ENCODE measurements around the gene SYNGR2. TPM values are rescaled to one million over a fixed set of nuclear protein-coding genes. Genes with fewer than 3 reads are reported as not detected.
A peak's percentile ranks its signal among the peaks of the same experiment; 100 is the strongest.

The SYNGR2 gene
- total and polyA plus RNA-seq, 7 donors = 14.7 to 280 (median 23.5) TPM

DNA sequence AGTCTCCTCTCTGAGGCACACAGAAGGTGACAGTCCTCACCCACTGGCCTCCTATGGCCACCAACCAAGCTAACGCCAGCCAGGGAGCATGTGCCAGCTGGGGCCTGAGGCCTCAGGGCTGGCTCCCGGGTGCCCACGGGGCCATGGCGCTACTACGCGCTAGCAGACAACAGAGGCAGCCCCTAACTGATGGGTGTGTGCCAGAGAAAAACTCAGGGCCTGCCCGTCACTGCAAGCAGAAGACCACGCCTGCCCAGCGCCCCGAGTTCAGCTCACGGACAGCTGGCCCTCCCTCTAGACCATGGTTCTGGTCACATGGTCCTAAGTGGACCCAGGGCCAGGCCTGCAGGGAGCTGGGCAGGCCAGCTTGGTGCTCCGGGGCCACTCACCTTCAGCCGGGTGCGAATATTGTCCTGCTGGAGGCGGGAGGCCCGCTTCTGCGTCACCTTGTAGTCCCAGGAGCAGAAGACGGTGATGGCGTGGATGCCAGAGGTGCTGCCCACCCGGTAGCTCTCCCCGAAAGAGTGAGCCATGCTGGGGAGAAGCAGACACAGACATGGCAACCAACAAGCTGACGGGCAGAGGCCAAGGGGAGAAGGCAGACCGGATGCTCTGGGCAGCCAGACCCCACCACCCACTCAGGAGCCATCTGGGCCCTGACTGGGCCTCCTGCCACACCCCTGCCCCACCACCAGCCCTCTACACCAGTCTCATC, 46.0 kb upstream of the SYNGR2 start:
- Histone ChIP-seq H3K9me3 (no peaks in the 10 kb centered on the region), H3K27me3 (peaks cover 0 to 14% (median 1%) of the 10 kb centered on the region in 3 donors), H3K4me3 (no peak overlapping the region), H3K36me3 (peaks cover 0 to 5% (median 0%) of the 10 kb centered on the region in 4 donors), H3K4me1 (peaks cover 0 to 19% (median 14%) of the 10 kb centered on the region in 4 donors), H3K27ac (no peak overlapping the region)
- intact Hi-C loops (cut with DNase I) = no loop called here
- DNase-seq = no peak
- WGBS, 2 donors = 80 to 84% methylated on average over 23 of the region's 23 CpGs
- no peak for TF ChIP-seq POLR2A (IDR thresholded peaks at IDR 0.05)
- no peak for TF ChIP-seq POLR2AphosphoS5 (IDR thresholded peaks at IDR 0.05)

DNA sequence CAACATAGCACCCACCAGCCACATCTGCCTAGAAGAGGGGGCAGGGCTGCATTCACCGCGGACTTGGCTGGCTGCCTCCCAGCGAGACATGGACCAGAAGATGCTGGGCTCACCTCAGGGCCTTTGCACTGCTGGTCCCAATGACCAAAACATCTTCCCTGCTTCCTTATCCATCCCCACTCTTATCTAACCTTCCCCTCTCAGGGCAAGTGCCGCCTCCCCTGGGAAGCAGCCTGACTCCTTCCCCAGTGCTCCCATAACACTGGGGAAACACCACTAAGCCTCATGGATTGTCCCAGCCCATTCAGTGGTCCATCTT, 45.5 kb upstream of the SYNGR2 start:
- 91 to 95% methylated on average over 4 of the region's 4 CpGs for WGBS, 2 donors
- Histone ChIP-seq H3K4me3 (no peak overlapping the region), H3K4me1 (peaks cover 0 to 19% (median 17%) of the 10 kb centered on the region in 4 donors), H3K36me3 (peaks cover 0 to 5% (median 0%) of the 10 kb centered on the region in 4 donors), H3K9me3 (no peaks in the 10 kb centered on the region), H3K27ac (no peak overlapping the region), H3K27me3 (peaks cover under 1 to 19% (median 6%) of the 10 kb centered on the region in 3 donors)
- no peak for DNase-seq
- intact Hi-C loops (cut with DNase I) = no loop called here
- no peak for TF ChIP-seq POLR2AphosphoS5 (IDR thresholded peaks at IDR 0.05)
- no peak for TF ChIP-seq POLR2A (IDR thresholded peaks at IDR 0.05)
- no peak for TF ChIP-seq CTCF (IDR thresholded peaks at IDR 0.05)
- no peak for TF ChIP-seq EP300 (IDR thresholded peaks at IDR 0.05)

DNA sequence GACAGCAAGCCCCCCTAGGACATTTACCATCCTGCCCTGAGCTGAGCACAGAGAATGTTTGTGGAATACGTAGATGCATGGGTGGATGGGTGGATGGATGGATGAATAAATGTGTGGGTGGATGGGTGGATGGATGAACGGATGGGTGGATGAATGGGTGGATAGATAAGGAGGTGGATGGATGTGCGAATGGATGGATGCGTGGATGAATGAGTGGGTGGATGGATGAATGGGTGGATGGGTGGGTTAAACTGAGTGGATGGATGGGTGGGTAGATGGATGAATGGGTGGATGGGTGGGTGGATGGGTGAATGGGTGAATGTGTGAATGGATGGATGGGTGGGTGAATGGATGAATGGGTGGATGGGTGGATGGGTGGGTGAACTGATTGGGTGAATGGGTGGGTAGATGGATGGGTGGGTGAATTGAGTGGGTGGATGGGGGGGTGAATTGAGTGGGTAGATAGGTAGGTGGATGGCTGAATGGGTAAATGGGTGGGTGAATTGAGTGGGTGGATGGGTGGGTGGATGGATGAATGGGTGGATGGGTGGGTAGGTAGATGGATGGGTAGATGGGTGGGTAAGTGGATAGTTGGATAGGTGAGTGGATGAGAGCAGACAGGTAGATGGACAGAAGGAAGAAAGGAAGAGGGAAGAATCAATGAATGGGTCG, 45.0 kb upstream of the SYNGR2 start:
- peaks cover 0 to 5% (median 0%) of the 10 kb centered on the region in 4 donors for H3K36me3 ChIP-seq

DNA sequence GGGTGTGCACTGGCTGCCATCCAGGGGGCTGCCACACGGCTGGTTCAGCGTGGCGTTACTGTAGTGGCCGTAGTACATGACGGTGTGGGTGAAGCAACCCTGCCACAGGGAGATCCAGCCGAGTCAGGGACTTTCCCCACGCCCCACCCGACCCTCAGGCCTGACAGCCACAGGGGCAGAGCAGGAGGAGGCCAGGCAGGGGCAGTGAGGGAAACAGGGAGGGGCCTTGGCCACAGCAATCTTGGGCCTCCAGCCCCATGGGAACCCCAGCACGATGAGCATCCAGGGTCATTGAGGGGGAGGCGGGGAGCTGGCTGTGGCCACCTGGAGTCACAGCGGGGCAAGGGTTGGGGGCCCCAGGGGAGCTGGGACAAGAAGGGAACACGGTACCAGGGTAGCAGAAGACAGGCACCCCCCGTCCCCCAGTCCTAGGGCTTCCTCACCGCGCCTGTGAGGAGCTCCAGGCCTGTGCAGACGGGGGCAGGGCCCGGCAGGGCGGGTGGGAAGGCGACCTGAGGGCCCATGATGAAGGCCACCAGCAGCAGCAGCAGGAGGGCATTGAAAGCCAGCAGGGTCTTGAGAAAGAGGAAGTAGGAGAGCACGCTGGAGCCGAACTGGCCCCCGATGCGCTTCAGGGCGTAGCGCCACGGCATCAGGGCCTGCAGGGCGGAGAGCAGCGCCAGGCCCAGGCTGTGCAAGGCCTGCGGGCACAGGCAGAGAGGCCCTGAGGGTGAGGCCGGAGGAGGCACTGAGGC, 44.1 kb upstream of the SYNGR2 start:
- Histone ChIP-seq H3K36me3 (peaks cover 0 to 5% (median 0%) of the 10 kb centered on the region in 4 donors), H3K27me3 (peaks cover 10 to 33% (median 20%) of the 10 kb centered on the region in 3 donors), H3K9me3 (no peaks in the 10 kb centered on the region), H3K4me1 (peaks cover 0 to 32% (median 30%) of the 10 kb centered on the region in 4 donors), H3K4me3 (no peak overlapping the region), H3K27ac (peak overlapping the region in 2 of 4 donors; percentile 14 to 19)
- TF ChIP-seq EP300 (IDR thresholded peaks at IDR 0.05) (no peak), POLR2A (IDR thresholded peaks at IDR 0.05) (no peak), POLR2AphosphoS5 (IDR thresholded peaks at IDR 0.05) (no peak), CTCF (IDR thresholded peaks at IDR 0.05) (no peak)
- intact Hi-C loops (cut with DNase I) = no loop called here
- 59 to 75% methylated on average over 30 of the region's 30 CpGs for WGBS, 2 donors
- DNase-seq = no peak

More for the DNA sequence above, 45.0 kb upstream of the SYNGR2 start:
- TF ChIP-seq CTCF (IDR thresholded peaks at IDR 0.05) (no peak), POLR2AphosphoS5 (IDR thresholded peaks at IDR 0.05) (no peak), EP300 (IDR thresholded peaks at IDR 0.05) (no peak), POLR2A (IDR thresholded peaks at IDR 0.05) (no peak)
- intact Hi-C loops (cut with DNase I) = no loop called here
- Histone ChIP-seq H3K4me3 (no peak overlapping the region), H3K9me3 (no peaks in the 10 kb centered on the region), H3K4me1 (peaks cover 0 to 23% (median 22%) of the 10 kb centered on the region in 4 donors), H3K27me3 (peaks cover 5 to 24% (median 11%) of the 10 kb centered on the region in 3 donors), H3K27ac (no peak overlapping the region)
- DNase-seq = no peak
- WGBS, 2 donors = 97% methylated on average over 5 of the region's 5 CpGs

- peaks cover 0 to 5% (median 0%) of the 10 kb centered on the region in 4 donors for H3K36me3 ChIP-seq
- WGBS, 2 donors = 56 to 84% methylated on average over 12 of the region's 12 CpGs
- H3K4me3 ChIP-seq = no peak overlapping the region
- H3K9me3 ChIP-seq = no peaks in the 10 kb centered on the region
- H3K27ac ChIP-seq = peak overlapping the region in 3 of 4 donors; percentile 14 to 38 (median 19)
- peaks cover 10 to 38% (median 25%) of the 10 kb centered on the region in 3 donors for H3K27me3 ChIP-seq
- H3K4me1 ChIP-seq = peaks cover 0 to 37% (median 30%) of the 10 kb centered on the region in 4 donors
- no peak for DNase-seq
- intact Hi-C loops (cut with DNase I) = no loop called here
- TF ChIP-seq EP300 (IDR thresholded peaks at IDR 0.05) (no peak), POLR2A (IDR thresholded peaks at IDR 0.05) (no peak), POLR2AphosphoS5 (IDR thresholded peaks at IDR 0.05) (no peak), CTCF (IDR thresholded peaks at IDR 0.05) (no peak)
These were observed 43.6 kb upstream of the SYNGR2 start for GRCh38 chr17:78124836-78125137.
